IPS DF 6.9 (cell line): Measurements from ENCODE around the gene KAT7.
"Not testable (repeated sequence)": the region's sequence is repeated elsewhere in the genome, so short reads cannot be mapped to it uniquely, and the experiment has no call there.

ENCODE experiments used
- DNase-seq: peaks from one replicate; pipeline ENCODE4 v3.0.0-alpha.2; 2013; ENCODE audit warnings: low read depth, low spot score
- H3K27ac ChIP-seq: one replicate; pipeline ENCODE4 v1.5.1; 2013; ENCODE audit warnings: low read length, control low read depth
- H3K27me3 ChIP-seq: 2 replicates; pipeline ENCODE4 v1.6.1; 2013; ENCODE audit warnings: mild to moderate bottlenecking, low read length; ENCODE audit not compliant: control insufficient read depth, insufficient read depth
- H3K36me3 ChIP-seq: 2 replicates; pipeline ENCODE4 v1.6.1; 2013; ENCODE audit warnings: low read length; ENCODE audit not compliant: control insufficient read depth, insufficient read depth
- H3K4me1 ChIP-seq: 2 replicates; pipeline ENCODE4 v1.6.1; 2013; ENCODE audit warnings: low read length; ENCODE audit not compliant: control insufficient read depth, insufficient read depth
- H3K4me3 ChIP-seq: 2 replicates; pipeline ENCODE4 v1.5.1; 2013; ENCODE audit warnings: mild to moderate bottlenecking, low read length
- H3K9me3 ChIP-seq: 2 replicates; pipeline ENCODE4 v1.6.1; 2013; ENCODE audit warnings: low read length, inconsistent platforms; ENCODE audit not compliant: control insufficient read depth, insufficient read depth
- WGBS: extraction: QIAGEN DNeasy Blood & Tissue Kit; methylation state at CpG from one replicate; pipeline ENCODE4 v1.1.7; 2013; ENCODE audit warnings: mixed read lengths, missing lambda C conversion rate; ENCODE audit not compliant: insufficient read length, insufficient coverage; 5-methylcytosine and 5-hydroxymethylcytosine counted together

The KAT7 gene

DNA sequence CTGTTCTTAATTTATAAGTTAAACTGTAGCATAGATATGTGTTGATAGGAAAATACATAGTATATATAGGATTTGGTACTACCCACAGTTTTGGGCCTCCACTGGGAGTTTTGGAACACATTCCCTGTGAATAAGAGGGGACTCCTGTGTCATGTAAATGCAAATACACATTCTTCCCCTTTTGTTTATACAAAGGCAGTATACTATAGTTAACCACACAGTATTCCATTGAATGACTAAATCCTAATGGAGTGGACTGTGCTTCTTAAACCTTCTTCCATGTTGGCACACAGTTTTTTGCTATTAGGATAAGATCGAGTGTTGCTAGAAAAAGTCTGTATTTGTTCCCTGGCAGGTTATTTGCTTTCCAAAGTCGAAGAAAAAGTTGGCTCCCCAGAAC is 37.2 kb downstream of the KAT7 start:
- peaks cover 29% of the 10 kb centered on the region; the same call in 1 of the 2 replicates for H3K36me3 ChIP-seq
- H3K27ac ChIP-seq, result no peak overlapping the region
- H3K4me3 ChIP-seq, result no peak overlapping the region
- no peaks in the 10 kb centered on the region for H3K4me1 ChIP-seq
- H3K9me3 ChIP-seq, result no peaks in the 10 kb centered on the region
- no peak for DNase-seq
- no peaks in the 10 kb centered on the region for H3K27me3 ChIP-seq
- no CpG with 5 or more reads among the region's 2 CpGs for WGBS

DNA sequence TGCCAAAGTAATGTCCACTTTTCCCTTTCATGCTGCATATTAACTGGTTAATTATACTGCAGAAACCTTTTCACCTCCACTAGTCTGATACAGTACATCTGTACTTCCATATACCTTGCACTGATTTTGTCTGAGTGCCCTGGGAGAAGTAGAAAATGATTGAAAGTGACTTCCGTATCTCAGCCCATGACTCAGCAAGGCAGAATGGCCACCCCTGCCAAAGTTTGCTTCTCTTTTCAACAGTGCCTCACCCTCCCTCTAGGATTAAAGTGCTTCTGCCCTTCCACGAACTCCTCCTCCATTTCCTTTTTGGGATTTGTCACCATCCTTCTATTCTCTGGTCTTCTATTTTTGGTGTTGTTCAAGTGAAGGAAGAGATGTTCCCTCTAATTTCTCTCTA is 39.8 kb downstream of the KAT7 start:
- not testable (repeated sequence) for DNase-seq, H3K27ac ChIP-seq
- no CpG with 5 or more reads among the region's 2 CpGs for WGBS

DNA sequence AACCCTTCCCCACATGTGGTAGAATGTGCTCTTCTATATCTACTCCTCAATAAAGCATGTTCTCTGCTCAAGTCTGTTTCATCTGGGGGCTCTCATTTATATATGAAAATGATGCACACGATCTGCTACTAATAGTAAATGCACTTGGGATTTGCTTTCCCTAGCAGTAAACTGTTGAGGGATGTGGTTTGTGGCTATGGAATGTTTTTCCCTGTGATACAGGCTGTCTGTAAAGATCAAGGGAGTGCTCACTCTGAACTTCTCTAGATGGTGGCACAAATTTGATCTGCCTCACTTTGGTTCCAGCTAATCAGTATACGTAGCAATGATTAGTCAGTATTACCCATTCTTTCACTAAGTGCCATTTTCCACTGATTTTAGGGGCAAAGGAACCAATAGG is 40.5 kb downstream of the KAT7 start:
- Histone ChIP-seq H3K27me3 (no peaks in the 10 kb centered on the region), H3K27ac (no peak overlapping the region), H3K4me1 (no peaks in the 10 kb centered on the region), H3K4me3 (no peak overlapping the region), H3K36me3 (peaks cover 23% of the 10 kb centered on the region; the same call in 1 of the 2 replicates), H3K9me3 (no peaks in the 10 kb centered on the region)
- DNase-seq, result no peak
- WGBS, result no CpG with 5 or more reads among the region's 2 CpGs

More for the DNA sequence above, 39.8 kb downstream of the KAT7 start:
- H3K36me3 ChIP-seq, result peaks cover 23% of the 10 kb centered on the region; the same call in 1 of the 2 replicates
- H3K9me3 ChIP-seq, H3K4me3 ChIP-seq, H3K4me1 ChIP-seq, H3K27me3 ChIP-seq: not testable (repeated sequence)

DNA sequence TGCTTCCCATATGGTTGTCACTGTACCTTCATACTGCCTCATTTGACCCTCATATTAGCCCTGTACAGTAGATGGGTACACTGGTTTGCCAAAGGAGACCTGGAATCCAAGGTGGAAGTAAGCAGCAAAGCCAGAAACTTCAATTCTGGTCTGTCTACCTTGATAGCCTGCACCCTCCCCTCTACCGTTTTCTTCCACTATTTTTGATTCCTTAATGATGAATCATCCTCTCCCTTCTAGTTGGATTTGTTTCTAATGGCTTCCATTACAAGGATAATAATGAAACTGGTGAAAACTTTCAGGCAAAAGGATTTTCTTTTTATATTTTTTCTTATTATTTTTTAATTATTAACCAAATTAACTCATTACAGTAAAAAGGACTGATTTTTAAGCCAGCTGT is 42.1 kb downstream of the KAT7 start:
- no peak overlapping the region for H3K4me3 ChIP-seq
- no peak overlapping the region for H3K27ac ChIP-seq
- peaks cover 22% of the 10 kb centered on the region; the same call in 1 of the 2 replicates for H3K36me3 ChIP-seq
- H3K9me3 ChIP-seq, result no peaks in the 10 kb centered on the region
- no peak for DNase-seq
- H3K27me3 ChIP-seq, result no peaks in the 10 kb centered on the region
- H3K4me1 ChIP-seq, result no peaks in the 10 kb centered on the region
- WGBS, result no CpG with 5 or more reads among the region's 1 CpG

DNA sequence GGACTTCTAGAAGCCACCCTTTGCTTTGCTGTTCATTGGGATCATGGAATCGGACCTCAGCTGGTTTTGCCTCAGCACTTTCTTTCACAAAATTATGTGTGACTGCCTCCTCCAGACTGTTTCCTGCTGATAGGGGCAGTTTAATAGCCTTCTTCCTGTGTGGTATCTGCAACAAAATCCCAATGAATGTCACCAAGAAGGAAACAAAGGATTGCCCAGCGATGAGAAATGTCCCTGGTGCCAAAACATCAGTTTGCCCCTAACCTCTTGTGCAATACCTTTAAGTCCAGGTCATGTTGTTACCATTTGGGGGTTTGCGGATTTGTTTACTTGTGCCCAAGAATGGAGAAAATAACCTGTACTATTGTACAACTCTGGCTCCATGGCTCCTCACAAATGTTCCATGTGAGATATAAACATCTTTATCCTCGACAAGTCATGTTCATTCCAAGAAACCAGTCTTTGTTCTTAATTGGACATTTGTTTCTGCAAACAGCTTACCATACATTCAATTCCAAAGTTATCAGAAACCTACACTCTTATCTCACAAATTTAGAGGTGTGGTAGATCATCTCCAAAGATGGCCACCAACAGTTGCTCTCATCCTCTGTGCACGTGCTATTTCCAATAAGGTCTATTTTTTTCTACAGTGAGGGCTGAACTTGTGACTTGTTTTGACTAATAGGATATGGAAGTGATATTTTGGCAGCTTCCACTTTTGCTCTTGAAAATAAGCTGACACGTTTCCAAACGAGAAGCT is 44.5 kb downstream of the KAT7 start:
- no peak for DNase-seq
- Histone ChIP-seq H3K36me3 (peaks cover 12% of the 10 kb centered on the region), H3K9me3 (no peaks in the 10 kb centered on the region), H3K4me3 (no peak overlapping the region), H3K27ac (no peak overlapping the region), H3K27me3 (no peaks in the 10 kb centered on the region), H3K4me1 (no peaks in the 10 kb centered on the region)
- WGBS, result no CpG with 5 or more reads among the region's 7 CpGs

DNA sequence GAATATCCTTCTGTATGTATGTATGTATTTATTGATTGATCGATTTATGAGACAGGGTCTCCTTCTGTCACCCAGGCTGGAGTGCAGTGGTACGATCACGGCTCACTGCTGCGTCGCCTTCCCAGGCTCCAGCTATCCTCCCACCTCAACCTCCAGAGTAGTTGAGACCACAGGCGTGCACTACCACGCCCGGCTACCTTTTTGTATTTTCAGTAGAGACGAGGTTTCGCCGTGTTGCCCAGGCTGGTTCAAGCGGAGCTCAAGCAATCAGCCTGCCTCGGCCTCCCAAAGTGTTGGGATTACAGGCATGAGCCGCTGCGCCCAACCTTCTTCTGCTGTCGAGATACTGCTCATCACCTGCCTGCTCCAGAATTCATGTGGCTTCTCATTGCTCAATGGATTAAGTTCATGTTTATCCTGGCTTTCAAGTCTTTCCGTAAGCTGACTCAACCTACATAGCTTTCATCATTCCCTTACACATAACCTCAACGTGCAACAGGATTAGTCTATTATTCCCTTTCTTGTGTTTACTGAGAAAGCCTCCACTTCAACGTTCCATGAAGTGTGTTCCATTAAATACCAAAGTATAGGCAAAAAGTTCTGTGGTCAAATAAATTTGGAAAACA is 45.8 kb downstream of the KAT7 start:
- Histone ChIP-seq H3K27ac (no peak overlapping the region), H3K4me3 (no peak overlapping the region), H3K27me3 (no peaks in the 10 kb centered on the region), H3K9me3 (no peaks in the 10 kb centered on the region), H3K4me1 (no peaks in the 10 kb centered on the region), H3K36me3 (peaks cover 14% of the 10 kb centered on the region)
- no CpG with 5 or more reads among the region's 19 CpGs for WGBS
- no peak for DNase-seq

DNA sequence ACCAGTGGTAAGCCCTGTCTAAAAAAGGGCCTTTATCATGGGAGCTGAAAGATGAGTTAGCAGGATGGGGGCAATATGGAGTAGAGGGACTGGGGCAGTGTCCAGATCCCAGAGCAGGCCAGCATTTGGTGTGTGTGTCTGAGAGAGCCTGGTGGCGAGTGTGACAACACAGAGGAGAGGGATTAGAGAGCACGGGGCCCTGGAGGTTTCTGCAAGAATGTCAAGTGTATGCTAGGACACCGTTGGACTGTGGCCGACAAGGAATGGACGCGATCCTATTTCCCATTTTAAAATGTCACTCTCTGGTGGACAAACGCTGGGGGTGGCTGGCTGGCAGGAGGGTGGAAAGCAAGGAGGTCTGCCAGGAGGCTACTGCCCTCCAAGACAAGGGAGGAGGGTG is 47.0 kb downstream of the KAT7 start:
- no peak overlapping the region for H3K27ac ChIP-seq
- no peaks in the 10 kb centered on the region for H3K4me1 ChIP-seq
- no peaks in the 10 kb centered on the region for H3K9me3 ChIP-seq
- H3K27me3 ChIP-seq, result no peaks in the 10 kb centered on the region
- H3K36me3 ChIP-seq, result peaks cover 13% of the 10 kb centered on the region
- H3K4me3 ChIP-seq, result no peak overlapping the region
- WGBS, result no CpG with 5 or more reads among the region's 7 CpGs
- no peak for DNase-seq

DNA sequence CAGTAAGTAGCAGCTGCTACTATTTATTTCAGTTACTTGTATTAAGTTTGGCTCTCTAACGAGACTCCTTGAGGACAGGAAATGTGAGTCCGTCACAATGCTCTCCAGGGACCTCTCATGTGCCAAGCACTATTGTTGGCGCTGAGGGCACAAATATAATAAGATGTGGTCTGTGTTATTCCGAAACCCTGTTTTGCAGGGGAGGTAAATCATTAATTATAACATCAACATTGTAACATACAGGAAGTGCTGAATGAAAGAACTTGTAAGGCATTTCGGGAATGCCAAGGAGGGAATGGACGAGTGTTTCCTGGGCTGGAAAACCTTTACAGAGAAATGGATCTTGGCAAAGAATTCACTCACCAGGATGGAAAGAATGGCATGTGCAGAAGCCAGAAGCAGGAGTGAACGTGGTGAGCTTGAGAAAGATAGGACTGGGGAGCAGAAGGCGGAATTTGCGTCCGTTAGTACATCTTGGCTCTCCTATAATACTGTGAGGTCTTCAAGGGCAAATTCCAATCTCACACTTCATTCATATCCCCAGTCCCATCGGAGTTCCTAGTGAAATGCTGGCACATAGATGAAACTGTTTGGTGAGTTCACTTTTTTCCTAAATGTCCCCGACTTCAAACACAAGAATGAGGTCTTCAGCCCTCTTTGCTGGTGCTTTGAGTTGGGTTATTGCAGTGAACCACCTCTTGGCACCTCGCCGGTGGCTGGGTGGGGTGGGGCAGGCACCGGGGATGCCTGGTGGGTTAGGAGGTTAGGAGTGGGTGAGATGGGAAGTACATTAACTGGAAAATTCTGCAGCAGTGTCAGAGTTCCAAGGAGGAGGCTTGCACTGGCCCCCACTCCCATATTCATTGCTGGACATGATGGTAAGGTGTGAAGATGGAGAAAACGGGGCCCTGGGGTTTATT is 47.9 kb downstream of the KAT7 start:
- Histone ChIP-seq H3K36me3 (peaks cover 12% of the 10 kb centered on the region), H3K9me3 (no peaks in the 10 kb centered on the region), H3K4me3 (no peak overlapping the region), H3K4me1 (no peaks in the 10 kb centered on the region), H3K27me3 (no peaks in the 10 kb centered on the region), H3K27ac (no peak overlapping the region)
- no peak for DNase-seq
- WGBS, result no CpG with 5 or more reads among the region's 16 CpGs

DNA sequence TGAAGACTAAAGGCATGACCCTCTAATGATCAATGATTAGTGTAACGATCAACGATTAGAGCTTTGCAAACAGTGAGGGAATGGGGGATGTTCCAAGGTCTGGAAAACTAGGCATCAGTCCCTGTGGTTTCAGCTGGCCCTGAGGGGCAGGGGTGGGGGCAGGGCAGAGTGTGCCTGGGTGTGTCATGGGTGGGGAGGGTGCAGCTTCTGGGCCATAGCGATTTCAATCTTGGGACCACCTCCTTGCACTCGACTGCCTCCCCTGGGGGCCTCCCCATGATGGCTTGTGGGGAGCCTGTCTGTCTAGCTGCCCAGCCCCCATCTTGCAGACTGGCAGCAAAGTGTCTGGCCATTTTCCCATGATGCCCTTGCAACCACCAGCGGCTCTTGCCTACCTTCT is 51.0 kb downstream of the KAT7 start:
- Histone ChIP-seq H3K27me3 (no peaks in the 10 kb centered on the region), H3K36me3 (peaks cover 4% of the 10 kb centered on the region; the same call in 1 of the 2 replicates), H3K27ac (no peak overlapping the region), H3K4me1 (no peaks in the 10 kb centered on the region), H3K4me3 (no peak overlapping the region), H3K9me3 (no peaks in the 10 kb centered on the region)
- no CpG with 5 or more reads among the region's 5 CpGs for WGBS
- DNase-seq, result no peak

DNA sequence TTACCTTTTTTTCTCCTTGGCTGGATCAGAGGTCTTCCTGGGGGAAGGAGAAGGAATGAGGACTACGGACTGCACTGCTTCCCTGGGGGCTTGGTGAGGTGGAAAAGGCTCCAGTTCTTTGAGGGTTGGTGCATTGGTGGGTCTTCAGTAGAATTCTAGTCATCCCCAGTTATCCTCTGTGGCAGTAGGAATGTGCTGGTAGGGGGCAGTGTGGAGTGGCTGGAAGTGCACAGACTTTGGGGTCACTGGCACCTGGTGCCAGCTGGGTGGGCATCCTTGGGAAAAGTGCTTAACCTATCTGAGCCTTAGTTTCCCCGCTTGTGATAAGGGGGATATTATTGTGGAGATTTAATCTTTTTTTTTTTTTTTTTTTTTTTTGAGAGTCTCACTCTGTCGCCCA is 53.1 kb downstream of the KAT7 start:
- Histone ChIP-seq H3K4me3 (no peak overlapping the region), H3K27ac (no peak overlapping the region), H3K27me3 (no peaks in the 10 kb centered on the region), H3K36me3 (peaks cover 4% of the 10 kb centered on the region; the same call in 1 of the 2 replicates), H3K4me1 (no peaks in the 10 kb centered on the region), H3K9me3 (no peaks in the 10 kb centered on the region)
- no peak for DNase-seq
- no CpG with 5 or more reads among the region's 3 CpGs for WGBS
